Fibroblast of pulmonary artery (primary cell): ENCODE measurements around the gene THBS4.

ENCODE experiments used
- DNase-seq: peaks from one replicate; pipeline ENCODE4 v3.0.0-alpha.2; 2010; ENCODE audit warnings: low read depth
- H3K4me3 ChIP-seq: replicated peaks from 2 replicates; pipeline ENCODE4 v1.5.1; 2011; ENCODE audit warnings: low read depth, mild to moderate bottlenecking, control low read depth, low read length, moderate library complexity
- CTCF ChIP-seq: IDR thresholded peaks from 2 replicates; pipeline ENCODE4 v1.5.1; 2011; ENCODE audit warnings: mild to moderate bottlenecking, control low read depth, low read length, inconsistent platforms; ENCODE audit errors: missing control alignments

Gene THBS4

GRCh38 chr5:80034962-80035821, at the start of gene THBS4:
Gene THBS4, plus strand, starts transcription at chr5:80035348. Its CDS starts 190 bp downstream, at chr5:80035538.
- H3K4me3 ChIP-seq: no peak within 1 kb of the TSS
- no peak for TF ChIP-seq CTCF

DNA sequence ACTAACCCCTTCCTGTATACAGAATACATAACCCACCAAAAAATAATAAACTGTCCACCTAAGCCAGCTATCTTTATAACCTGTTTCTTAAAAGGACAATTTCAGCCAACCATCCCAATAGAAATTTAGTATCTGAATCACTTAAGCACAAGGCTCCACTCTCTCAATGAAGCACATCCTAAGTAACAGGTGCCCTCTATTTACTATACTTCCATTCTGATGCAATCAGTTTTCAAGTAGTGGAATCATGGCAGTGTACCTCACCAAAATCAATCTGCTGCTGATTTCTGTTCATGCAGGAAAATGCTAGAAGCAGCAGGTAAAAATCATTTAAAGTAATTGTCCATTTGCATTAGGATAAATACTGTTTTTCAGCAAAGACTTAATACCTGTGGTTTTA, 48.9 kb upstream of the THBS4 start:
- TF ChIP-seq CTCF: no peak
- no peak overlapping the region for H3K4me3 ChIP-seq
- no peak for DNase-seq

More at GRCh38 chr5:80034962-80035821, at the start of gene THBS4:
- no peak for DNase-seq

GRCh38 chr5:79990205-79990597, 44.9 kb upstream of the THBS4 start:
- peak overlapping the region; percentile 91 for H3K4me3 ChIP-seq
- no peak for DNase-seq
- TF ChIP-seq CTCF: no peak

DNA sequence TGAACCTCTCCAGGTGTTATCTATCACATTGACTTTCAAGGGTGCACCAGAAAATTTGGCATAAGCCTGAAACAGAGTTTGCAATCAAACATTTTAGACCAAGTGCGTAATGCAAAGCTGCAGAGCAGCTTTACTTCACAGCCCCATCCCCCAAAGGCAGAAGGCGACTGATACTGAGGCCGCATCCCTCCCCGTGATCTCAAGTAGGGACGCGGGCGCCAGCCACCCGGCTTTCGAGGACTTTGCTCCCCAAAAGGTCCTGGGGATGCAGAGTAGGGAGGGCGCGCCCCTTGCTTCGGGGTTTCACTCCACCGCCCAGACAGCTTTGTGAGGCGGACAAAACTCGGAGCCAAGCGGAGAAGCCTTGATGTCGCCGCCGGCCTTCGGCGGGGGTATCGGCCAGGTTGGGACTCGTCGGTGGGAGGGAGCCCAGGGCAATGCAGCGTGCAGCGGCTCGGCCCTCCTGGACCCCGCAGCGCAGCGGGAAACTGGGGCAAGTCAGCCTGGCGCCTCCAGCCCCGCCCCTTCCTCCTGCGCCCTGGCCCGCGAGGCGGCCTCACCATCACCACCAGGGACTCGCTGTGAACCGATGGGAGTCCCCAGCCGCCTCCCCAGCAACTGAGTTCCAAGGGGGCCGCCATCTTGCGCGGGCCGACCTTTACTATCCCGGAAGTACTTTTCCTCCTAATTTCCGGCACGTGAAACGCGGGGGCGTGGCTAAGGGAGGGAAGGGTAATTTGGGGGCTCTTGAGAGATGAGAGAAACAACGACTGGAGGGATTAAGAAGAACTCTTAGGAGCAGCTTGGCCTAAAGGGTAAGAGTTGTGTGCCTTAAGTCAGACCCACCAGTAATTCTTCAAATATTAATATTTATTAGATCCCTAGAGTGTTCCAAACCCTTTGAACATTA, 44.3 kb upstream of the THBS4 start, which contains the start of gene MTX3:
TSS of gene MTX3 (minus strand) at position 665 of the 910 bp plus-strand sequence. CDS start at position 641, 24 bp downstream.
- H3K4me3 ChIP-seq: peak within 1 kb of the TSS; percentile 91
- no peak for TF ChIP-seq CTCF

DNA sequence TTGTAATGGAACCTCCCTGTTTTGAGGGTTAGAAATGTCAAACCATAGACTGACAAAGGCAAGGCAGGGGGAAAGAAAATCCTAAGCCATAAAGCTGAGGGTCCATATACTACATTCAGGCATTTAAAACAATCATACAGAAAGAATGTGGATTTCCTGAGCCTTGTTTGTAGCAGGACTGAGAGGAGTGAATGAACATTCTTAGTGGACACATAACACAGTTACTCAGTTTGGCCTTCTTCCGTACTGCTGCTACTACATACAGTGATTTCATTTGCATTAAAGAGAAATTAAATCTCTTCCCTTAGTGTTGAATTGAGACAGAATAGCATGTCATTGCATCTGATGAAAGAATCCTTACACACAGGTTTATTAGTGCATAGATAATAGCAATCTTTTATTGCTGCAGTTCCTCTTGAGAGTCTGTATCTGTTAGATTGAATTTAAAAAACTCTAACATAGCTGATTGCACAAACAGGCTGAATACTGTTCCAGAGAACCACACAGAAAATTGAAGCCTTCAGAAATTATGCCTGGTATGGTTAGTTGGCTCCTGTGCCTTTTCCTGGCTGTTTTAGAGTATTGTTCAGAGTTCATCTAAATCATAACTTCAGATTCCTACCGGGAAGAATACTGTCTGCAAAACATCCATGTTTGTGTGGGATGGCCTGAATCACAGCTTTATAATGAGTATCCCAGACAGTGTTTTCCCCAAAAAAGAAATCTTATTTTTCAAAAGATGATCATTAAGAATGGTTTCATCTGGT, 42.1 kb upstream of the THBS4 start:
- no peak for TF ChIP-seq CTCF

More for the DNA sequence above, 44.3 kb upstream of the THBS4 start, which contains the start of gene MTX3:
- DNase-seq: peak; percentile 82

DNA sequence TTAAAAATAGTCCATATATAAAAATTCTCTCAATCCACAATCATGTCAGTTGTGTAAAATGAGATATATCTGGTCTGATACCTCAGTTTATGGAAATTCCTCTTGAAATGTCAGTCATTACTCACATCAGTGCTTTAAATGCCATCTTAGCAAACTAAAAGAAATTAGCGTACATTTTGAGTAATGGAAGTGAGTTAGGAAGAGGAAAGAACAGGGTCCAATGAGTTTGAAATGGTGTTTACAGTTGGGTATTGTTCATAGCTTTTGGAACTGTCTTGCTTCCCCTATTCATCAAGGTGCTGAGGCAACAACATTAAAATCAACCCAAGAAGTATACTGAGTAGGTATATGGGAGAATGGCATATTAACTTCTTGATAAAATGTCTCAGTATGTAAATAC, 35.4 kb upstream of the THBS4 start:
- DNase-seq: no peak
- H3K4me3 ChIP-seq: no peak overlapping the region
- TF ChIP-seq CTCF: no peak

More for the DNA sequence above, 42.1 kb upstream of the THBS4 start:
- H3K4me3 ChIP-seq: no peak overlapping the region
- no peak for DNase-seq
